ENCODE data around the gene INPP5A. TPM values are rescaled to one million over a fixed set of nuclear protein-coding genes. Genes with fewer than 3 reads are reported as not detected.

INPP5A gene
- total RNA-seq, 1 experiment from 2014 or later, result 14.7 TPM

DNA sequence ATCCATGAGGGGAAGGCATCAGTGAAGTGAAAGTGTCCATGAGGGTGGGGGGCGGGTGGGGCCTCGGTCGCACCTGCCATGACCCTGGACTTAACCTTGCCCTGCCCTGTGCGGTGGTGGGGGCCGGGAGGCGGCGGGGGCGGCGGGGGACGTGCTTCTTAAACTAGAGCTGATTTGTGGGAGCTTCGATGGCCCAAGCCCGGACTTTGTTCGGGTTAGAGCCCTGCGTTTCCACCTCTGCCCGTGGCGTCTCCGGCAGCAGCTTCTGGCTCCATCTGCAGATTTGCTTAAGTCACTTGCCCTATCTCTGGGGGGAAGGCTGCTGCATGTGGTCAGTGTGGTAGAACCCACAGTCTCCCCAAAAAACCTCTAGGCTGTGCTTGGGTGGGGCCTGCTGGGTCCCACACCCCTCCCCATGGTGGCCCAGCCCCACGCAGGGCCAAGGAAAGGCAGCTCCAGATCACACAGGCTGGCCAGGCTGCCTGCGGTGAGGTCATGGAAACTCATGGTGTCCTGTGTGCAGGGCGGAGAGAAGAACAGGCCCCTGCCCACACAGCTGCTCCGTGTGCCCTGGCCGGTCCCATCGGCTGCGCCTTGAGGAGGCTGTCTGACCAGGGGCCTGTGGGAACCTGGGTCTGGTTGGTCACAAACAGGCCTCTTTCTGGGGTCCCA lies 93.2 kb downstream of the INPP5A start:
- Mint-ChIP-seq H3K4me3 (ENCODE audit: unreplicated experiment) (no peak overlapping the region), H3K27me3 (ENCODE audit: insufficient read depth, unreplicated experiment) (no peaks in the 10 kb centered on the region), H3K36me3 (ENCODE audit: insufficient read depth, unreplicated experiment) (no peaks in the 10 kb centered on the region), H3K4me1 (ENCODE audit: insufficient read depth, unreplicated experiment) (peaks cover 13% of the 10 kb centered on the region), H3K9me3 (ENCODE audit: unreplicated experiment) (no peaks in the 10 kb centered on the region), H3K27ac (ENCODE audit: low read depth, unreplicated experiment) (no peak overlapping the region)
- no TSS peak for BruUV-seq (replicated peaks)
- POLR2A ChIA-PET, result no interaction called here
- no peak for DNase-seq (ENCODE audit: unreplicated experiment)
- CTCF ChIA-PET, result no interaction called here
- intact Hi-C loops (cut with micrococcal nuclease), result no loop called here
- TF ChIP-seq CTCF (IDR thresholded peaks at IDR 0.05; ENCODE audit: unreplicated experiment), result no peak

DNA sequence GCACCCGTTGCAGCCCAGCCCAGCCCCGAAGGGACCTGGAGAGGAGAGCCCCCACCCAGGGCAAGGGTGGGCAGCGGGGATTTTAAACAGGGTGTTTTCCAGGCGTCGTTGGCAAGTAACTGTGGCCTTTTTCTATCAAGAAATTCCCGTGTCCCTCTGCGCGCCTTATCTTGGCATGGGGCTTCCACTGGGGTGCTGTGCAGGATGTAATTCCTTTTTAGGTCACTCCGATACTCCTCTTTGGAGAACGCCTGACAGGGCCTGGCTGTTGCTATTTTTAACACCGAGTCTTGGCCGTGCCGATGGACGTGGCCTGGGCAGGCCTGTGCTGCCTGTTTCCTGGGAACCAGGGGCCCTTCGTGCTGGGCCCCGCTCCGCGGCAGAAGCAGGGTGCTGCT lies 93.8 kb downstream of the INPP5A start:
- Mint-ChIP-seq H3K9me3 (ENCODE audit: unreplicated experiment) (no peaks in the 10 kb centered on the region), H3K4me1 (ENCODE audit: insufficient read depth, unreplicated experiment) (peaks cover 13% of the 10 kb centered on the region), H3K27ac (ENCODE audit: low read depth, unreplicated experiment) (no peak overlapping the region), H3K36me3 (ENCODE audit: insufficient read depth, unreplicated experiment) (no peaks in the 10 kb centered on the region), H3K27me3 (ENCODE audit: insufficient read depth, unreplicated experiment) (no peaks in the 10 kb centered on the region), H3K4me3 (ENCODE audit: unreplicated experiment) (no peak overlapping the region)
- POLR2A ChIA-PET, result no interaction called here
- TF ChIP-seq CTCF (IDR thresholded peaks at IDR 0.05; ENCODE audit: unreplicated experiment), result no peak
- CTCF ChIA-PET, result interaction anchor here (6.1 kb wide), 1 partner anchor 170 kb away, joined by 65 read pairs; no protein-coding TSS in a partner anchor
- no peak for DNase-seq (ENCODE audit: unreplicated experiment)
- intact Hi-C loops (cut with micrococcal nuclease), result no loop called here
- BruUV-seq (replicated peaks), result no TSS peak

DNA sequence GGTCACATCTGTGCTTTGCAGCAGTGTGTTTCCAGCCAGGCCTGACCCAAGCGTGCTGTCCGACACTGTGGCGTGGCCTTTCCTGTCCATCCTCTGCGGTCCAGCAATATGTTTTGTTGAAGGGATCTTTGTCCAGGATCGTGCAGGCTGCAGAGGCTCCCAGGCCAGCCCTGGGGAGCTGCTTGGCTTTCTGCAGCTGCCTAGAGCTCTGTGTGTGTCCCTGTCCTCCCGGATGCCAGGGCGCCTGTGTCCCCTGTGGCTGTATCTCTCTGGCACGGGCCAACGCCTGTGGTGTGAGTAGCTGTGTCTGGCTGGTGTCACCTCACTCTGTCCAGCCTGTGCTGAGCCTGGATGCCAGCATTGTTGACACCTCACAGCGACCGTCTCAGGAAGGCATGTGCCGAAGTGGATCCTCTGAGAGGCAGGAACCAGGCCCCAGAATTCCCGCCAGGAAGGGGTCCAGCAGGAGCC lies 94.5 kb downstream of the INPP5A start:
- DNase-seq (ENCODE audit: unreplicated experiment), result no peak
- ChIA-PET POLR2A (no interaction called here), CTCF (interaction anchor here (0.6 to 6.1 kb wide), 6 partner anchors 16 to 224 kb away, joined by 3 to 65 read pairs (median 3); no protein-coding TSS in a partner anchor)
- Mint-ChIP-seq H3K36me3 (ENCODE audit: insufficient read depth, unreplicated experiment) (no peaks in the 10 kb centered on the region), H3K27me3 (ENCODE audit: insufficient read depth, unreplicated experiment) (no peaks in the 10 kb centered on the region), H3K4me1 (ENCODE audit: insufficient read depth, unreplicated experiment) (peaks cover 13% of the 10 kb centered on the region), H3K4me3 (ENCODE audit: unreplicated experiment) (no peak overlapping the region), H3K9me3 (ENCODE audit: unreplicated experiment) (no peaks in the 10 kb centered on the region), H3K27ac (ENCODE audit: low read depth, unreplicated experiment) (no peak overlapping the region)
- intact Hi-C loops (cut with micrococcal nuclease), result no loop called here
- no peak for TF ChIP-seq CTCF (IDR thresholded peaks at IDR 0.05; ENCODE audit: unreplicated experiment)
- BruUV-seq (replicated peaks), result no TSS peak

GRCh38 chr10:132632851-132633684 lies 95.5 kb downstream of the INPP5A start:
- CTCF ChIA-PET, result interaction anchor here (0.6 to 6.1 kb wide), 8 partner anchors 10 to 179 kb away, joined by 3 to 65 read pairs (median 4); no protein-coding TSS in a partner anchor
- Mint-ChIP-seq H3K27me3 (ENCODE audit: insufficient read depth, unreplicated experiment) (no peaks in the 10 kb centered on the region), H3K4me3 (ENCODE audit: unreplicated experiment) (no peak overlapping the region), H3K27ac (ENCODE audit: low read depth, unreplicated experiment) (no peak overlapping the region), H3K4me1 (ENCODE audit: insufficient read depth, unreplicated experiment) (peaks cover 21% of the 10 kb centered on the region), H3K36me3 (ENCODE audit: insufficient read depth, unreplicated experiment) (no peaks in the 10 kb centered on the region), H3K9me3 (ENCODE audit: unreplicated experiment) (no peaks in the 10 kb centered on the region)
- BruUV-seq (replicated peaks), result no TSS peak
- intact Hi-C loops (cut with micrococcal nuclease), result no loop called here
- DNase-seq (ENCODE audit: unreplicated experiment), result no peak
- POLR2A ChIA-PET, result interaction anchor here (0.8 kb wide), 1 partner anchor 10 kb away, joined by 5 read pairs; no protein-coding TSS in a partner anchor
- no peak for TF ChIP-seq CTCF (IDR thresholded peaks at IDR 0.05; ENCODE audit: unreplicated experiment)
